PC-3 (cell line): Measurements from ENCODE around the gene NAGLU. TPM values are rescaled to one million over a fixed set of nuclear protein-coding genes. Genes with fewer than 3 reads are reported as not detected.

Source experiments
- ATAC-seq: fragments of 200-7000 bp; cut with Tn5 transposase; 2 replicates; pipeline ENCODE4 v1.9.1; 2020; ENCODE audit warnings: mild to moderate bottlenecking, moderate library complexity
- BruUV-seq: library from RNA; stranded (reverse); fragments of 400-500 nt; replicated peaks from 2 replicates; lab custom pipeline; 2021; lab: Mats Ljungman, UMichigan
- CTCF ChIA-PET: fragments of 300-600 bp; sonication (Branson Sonifier 250); formaldehyde crosslinking; loops from one replicate; lab custom pipeline; 2022; ENCODE audit warnings: antibody characterized with exemption; lab: Charles Lee
- POLR2A ChIA-PET: fragments of 300-600 bp; sonication (Branson Sonifier 250); formaldehyde crosslinking; loops from one replicate; lab custom pipeline; 2022; ENCODE audit warnings: antibody characterized with exemption; ENCODE audit not compliant: unreplicated experiment; lab: Charles Lee
- DNase-seq: peaks from one replicate; pipeline ENCODE4 v3.0.0-alpha.2; 2015
- H2AFZ ChIP-seq: fragments of 300-600 bp; sonication (generic); 2 replicates; pipeline ENCODE4 v1.6.0; 2016; ENCODE audit warnings: antibody characterized with exemption, low read length
- H3F3A ChIP-seq: fragments of 300-600 bp; sonication (generic); one replicate; pipeline ENCODE4 v1.6.0; 2017; ENCODE audit warnings: antibody characterized with exemption, low read length, control low read depth, mild to moderate bottlenecking; ENCODE audit not compliant: unreplicated experiment
- H3K27ac ChIP-seq: fragments of 300-600 bp; sonication (generic); 2 replicates; pipeline ENCODE4 v1.5.1; 2016; ENCODE audit warnings: mild to moderate bottlenecking, low read length
- H3K27me3 ChIP-seq: fragments of 300-600 bp; sonication (generic); 2 replicates; pipeline ENCODE4 v1.6.1; 2016; ENCODE audit warnings: low read length, mixed read lengths
- H3K36me3 ChIP-seq: fragments of 300-600 bp; sonication (generic); 2 replicates; pipeline ENCODE4 v1.6.1; 2016; ENCODE audit warnings: low read depth, mixed run types, low read length, mixed read lengths
- H3K4me1 ChIP-seq: fragments of 300-600 bp; sonication (generic); 2 replicates; pipeline ENCODE4 v1.5.1; 2016; ENCODE audit warnings: low read length; ENCODE audit not compliant: insufficient read depth
- H3K4me2 ChIP-seq: fragments of 300-600 bp; sonication (generic); 2 replicates; pipeline ENCODE4 v1.6.0; 2016; ENCODE audit warnings: low read length
- H3K4me3 ChIP-seq: fragments of 300-600 bp; sonication (generic); 2 replicates; pipeline ENCODE4 v1.5.1; 2016; ENCODE audit warnings: mild to moderate bottlenecking, low read length, mixed read lengths
- H3K79me2 ChIP-seq: fragments of 300-600 bp; sonication (generic); 2 replicates; pipeline ENCODE4 v1.6.1; 2017; ENCODE audit warnings: low read length, mixed read lengths
- H3K9ac ChIP-seq: fragments of 300-600 bp; sonication (generic); 2 replicates; pipeline ENCODE4 v1.6.0; 2016; ENCODE audit warnings: mild to moderate bottlenecking, low read length
- H3K9me2 ChIP-seq: fragments of 300-600 bp; sonication (generic); replicated peaks from 2 replicates; pipeline ENCODE4 v1.6.1; 2016; ENCODE audit warnings: mixed run types, low read length, mixed read lengths
- H3K9me3 ChIP-seq: fragments of 300-600 bp; sonication (generic); 2 replicates; pipeline ENCODE4 v1.6.1; 2016; ENCODE audit warnings: low read length, mixed read lengths
- H4K20me1 ChIP-seq: fragments of 300-600 bp; sonication (generic); 2 replicates; pipeline ENCODE4 v1.6.1; 2016; ENCODE audit warnings: low read length, mixed read lengths
- EZH2 ChIP-seq: fragments of 300-600 bp; sonication (generic); IDR thresholded peaks from one replicate; pipeline ENCODE4 v1.6.1; 2017; ENCODE audit warnings: antibody characterized with exemption, mild to moderate bottlenecking, low read length; ENCODE audit not compliant: unreplicated experiment
- EZH2phosphoT487 ChIP-seq: fragments of 300-600 bp; sonication (generic); IDR thresholded peaks from 2 replicates; pipeline ENCODE4 v1.6.1; 2018; ENCODE audit warnings: mild to moderate bottlenecking, antibody characterized with exemption, low read length, borderline replicate concordance
- intact Hi-C: fragments of 100-400 bp; cut with micrococcal nuclease; formaldehyde crosslinking; loops from 2 replicates; pipeline ENCODE4 v1.9.0; 2023
- total RNA-seq: library from RNA; depleted of rRNA; stranded (reverse); fragments of >200 nt; gene quantifications from 2 replicates; pipeline ENCODE4 v1.2.3, GENCODE V29; 2014
- TF ChIP-seq, protein P1 (sequence below): fragments of 300-600 bp; sonication (generic); conservative IDR thresholded peaks from 2 replicates; pipeline ENCODE4 v1.5.1; 2017; ENCODE audit warnings: antibody characterized with exemption, low read depth, mild to moderate bottlenecking, low read length

NAGLU gene
- total RNA-seq, 1 experiment from 2014 or later: 4.9 TPM

DNA sequence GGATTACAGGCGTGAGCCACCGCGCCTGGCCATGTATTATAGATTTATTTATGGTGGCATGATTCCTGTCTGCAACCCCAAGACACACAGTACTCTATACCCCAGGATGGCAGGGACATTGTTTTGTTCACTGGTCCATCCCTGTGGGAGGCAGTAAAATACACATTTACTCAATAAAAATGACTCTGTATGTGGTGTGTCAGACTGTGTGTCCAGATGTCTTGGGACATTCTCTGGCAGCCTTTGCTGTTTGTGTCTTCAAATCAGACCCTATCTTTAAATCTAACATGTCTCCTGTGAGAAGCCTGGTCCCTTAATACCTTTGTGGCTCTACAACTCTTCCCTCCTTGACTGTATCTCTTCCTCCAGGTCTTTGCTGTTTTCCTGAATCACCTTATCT, 24.2 kb downstream of the NAGLU start:
- POLR2A ChIA-PET: no interaction called here
- H3K4me2 ChIP-seq: no peak overlapping the region
- CTCF ChIA-PET: interaction anchor here (0.5 kb wide), 1 partner anchor 53 kb away, joined by 3 read pairs; no protein-coding TSS in a partner anchor

DNA sequence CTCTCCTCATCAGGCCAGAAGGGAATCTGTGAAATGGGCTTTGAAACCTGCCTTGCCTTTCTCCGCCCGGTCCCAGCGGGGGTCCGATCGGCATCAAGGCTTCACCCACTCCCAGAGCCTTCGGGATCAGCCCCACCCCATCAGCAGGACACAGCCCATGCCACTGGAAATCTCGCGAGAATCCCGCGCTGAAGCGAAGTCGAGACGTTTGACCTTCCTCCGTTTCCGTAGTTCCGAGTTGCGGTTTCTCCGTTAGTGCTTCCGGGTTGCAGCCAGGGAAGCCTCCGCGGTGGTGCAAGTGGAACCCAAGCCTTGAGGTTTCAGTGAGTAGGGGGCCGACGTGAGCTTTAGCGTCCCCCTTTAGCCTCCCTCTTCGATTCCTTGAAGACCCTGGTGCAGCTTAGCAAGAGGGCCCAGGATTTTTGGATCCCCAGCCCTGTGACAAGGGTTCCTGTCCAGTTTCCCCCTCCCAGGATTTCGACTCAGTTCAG, 25.9 kb downstream of the NAGLU start, which contains the start of gene COASY:
COASY (plus strand) TSS at position 252 of the 491 bp plus-strand sequence. CDS start 475 bp downstream, outside the sequence.
- peaks cover 20% of the 10 kb centered on the region for H3K4me1 ChIP-seq
- intact Hi-C loops: no loop called here
- H3F3A ChIP-seq: no peaks in the 10 kb centered on the region
- peaks cover 6% of the 10 kb centered on the region; the same call in 1 of the 2 replicates for H3K36me3 ChIP-seq
- ChIA-PET CTCF (no interaction called here), POLR2A (no interaction called here)
- H3K9me2 ChIP-seq: no peaks in the 10 kb centered on the region
- H3K9me3 ChIP-seq: no peaks in the 10 kb centered on the region
- BruUV-seq: no TSS peak
- H3K27ac ChIP-seq: peak within 1 kb of the TSS; percentile 76
- ATAC-seq: peak; percentile 68
- H3K4me2 ChIP-seq: peak within 1 kb of the TSS; percentile 99
- no peaks in the 10 kb centered on the region for H4K20me1 ChIP-seq
- peak within 1 kb of the TSS; percentile 83 for H3K4me3 ChIP-seq
- peak within 1 kb of the TSS; percentile 95 for H3K9ac ChIP-seq
- H3K27me3 ChIP-seq: no peaks in the 10 kb centered on the region
- H2AFZ ChIP-seq: peak within 1 kb of the TSS; percentile 93
- no peak for TF ChIP-seq EZH2
- H3K79me2 ChIP-seq: peaks cover 31% of the 10 kb centered on the region
- DNase-seq: peak; percentile 94

More for the DNA sequence above, 24.2 kb downstream of the NAGLU start:
- no peaks in the 10 kb centered on the region for H4K20me1 ChIP-seq
- no peaks in the 10 kb centered on the region for H3K27me3 ChIP-seq
- peaks cover 17% of the 10 kb centered on the region for H3K4me1 ChIP-seq
- no peaks in the 10 kb centered on the region for H3K9me3 ChIP-seq
- ATAC-seq (no peak), DNase-seq (no peak)
- peaks cover 35% of the 10 kb centered on the region for H3K79me2 ChIP-seq
- no peaks in the 10 kb centered on the region for H3F3A ChIP-seq
- H3K9ac ChIP-seq: no peak overlapping the region
- H3K9me2 ChIP-seq: no peaks in the 10 kb centered on the region
- no peak overlapping the region for H2AFZ ChIP-seq
- TF ChIP-seq, protein P1, sequence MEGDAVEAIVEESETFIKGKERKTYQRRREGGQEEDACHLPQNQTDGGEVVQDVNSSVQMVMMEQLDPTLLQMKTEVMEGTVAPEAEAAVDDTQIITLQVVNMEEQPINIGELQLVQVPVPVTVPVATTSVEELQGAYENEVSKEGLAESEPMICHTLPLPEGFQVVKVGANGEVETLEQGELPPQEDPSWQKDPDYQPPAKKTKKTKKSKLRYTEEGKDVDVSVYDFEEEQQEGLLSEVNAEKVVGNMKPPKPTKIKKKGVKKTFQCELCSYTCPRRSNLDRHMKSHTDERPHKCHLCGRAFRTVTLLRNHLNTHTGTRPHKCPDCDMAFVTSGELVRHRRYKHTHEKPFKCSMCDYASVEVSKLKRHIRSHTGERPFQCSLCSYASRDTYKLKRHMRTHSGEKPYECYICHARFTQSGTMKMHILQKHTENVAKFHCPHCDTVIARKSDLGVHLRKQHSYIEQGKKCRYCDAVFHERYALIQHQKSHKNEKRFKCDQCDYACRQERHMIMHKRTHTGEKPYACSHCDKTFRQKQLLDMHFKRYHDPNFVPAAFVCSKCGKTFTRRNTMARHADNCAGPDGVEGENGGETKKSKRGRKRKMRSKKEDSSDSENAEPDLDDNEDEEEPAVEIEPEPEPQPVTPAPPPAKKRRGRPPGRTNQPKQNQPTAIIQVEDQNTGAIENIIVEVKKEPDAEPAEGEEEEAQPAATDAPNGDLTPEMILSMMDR: no peak
- TF ChIP-seq EZH2 (no peak), EZH2phosphoT487 (no peak)
- H3K27ac ChIP-seq: no peak overlapping the region
- H3K36me3 ChIP-seq: peaks cover 6% of the 10 kb centered on the region; the same call in 1 of the 2 replicates
- intact Hi-C loops: no loop called here
- no peak overlapping the region for H3K4me3 ChIP-seq
- BruUV-seq: no TSS peak

DNA sequence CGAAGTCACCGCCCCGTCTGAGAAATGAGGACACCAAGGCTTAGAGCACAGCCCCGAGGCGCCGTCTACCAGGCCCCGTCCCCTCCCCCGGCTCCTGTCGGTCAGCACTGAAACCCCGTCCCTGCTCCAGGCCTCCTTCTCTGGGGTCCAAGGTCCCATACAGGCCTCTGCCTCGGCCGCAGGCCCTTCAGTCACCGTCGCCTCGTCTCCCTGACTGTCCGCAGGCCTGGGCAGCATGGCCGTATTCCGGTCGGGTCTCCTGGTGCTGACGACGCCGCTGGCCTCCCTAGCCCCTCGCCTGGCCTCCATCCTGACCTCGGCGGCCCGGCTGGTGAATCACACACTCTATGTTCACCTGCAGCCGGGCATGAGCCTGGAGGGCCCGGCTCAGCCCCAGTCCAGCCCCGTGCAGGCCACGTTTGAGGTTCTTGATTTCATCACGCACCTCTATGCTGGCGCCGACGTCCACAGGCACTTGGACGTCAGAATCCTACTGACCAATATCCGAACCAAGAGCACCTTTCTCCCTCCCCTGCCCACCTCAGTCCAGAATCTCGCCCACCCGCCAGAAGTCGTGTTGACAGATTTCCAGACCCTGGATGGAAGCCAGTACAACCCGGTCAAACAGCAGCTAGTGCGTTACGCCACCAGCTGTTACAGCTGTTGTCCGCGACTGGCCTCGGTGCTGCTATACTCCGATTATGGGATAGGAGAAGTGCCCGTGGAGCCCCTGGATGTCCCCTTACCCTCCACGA, 26.5 kb downstream of the NAGLU start:
- POLR2A ChIA-PET: no interaction called here
- Histone ChIP-seq H2AFZ (peak overlapping the region; percentile 93), H3K4me1 (peaks cover 21% of the 10 kb centered on the region), H3F3A (no peaks in the 10 kb centered on the region), H3K4me2 (peak overlapping the region; percentile 99), H3K9ac (peak overlapping the region; percentile 95), H3K9me3 (no peaks in the 10 kb centered on the region), H3K27me3 (no peaks in the 10 kb centered on the region), H3K4me3 (peak overlapping the region; percentile 83), H3K27ac (peak overlapping the region; percentile 76), H4K20me1 (no peaks in the 10 kb centered on the region), H3K79me2 (peaks cover 37% of the 10 kb centered on the region), H3K36me3 (peaks cover 6% of the 10 kb centered on the region; the same call in 1 of the 2 replicates), H3K9me2 (no peaks in the 10 kb centered on the region)
- TF ChIP-seq, protein P1: no peak
- TF ChIP-seq EZH2phosphoT487: no peak
- no peak for TF ChIP-seq EZH2
- BruUV-seq: TSS peak; percentile 59
- ATAC-seq: peak; percentile 18
- no peak for DNase-seq
- CTCF ChIA-PET: no interaction called here
- intact Hi-C loops: no loop called here
